DOHH2 (cell line): Measurements from ENCODE around the gene MIS18A.

Experiments used
- CTCF ChIP-seq: fragments of 200-600 bp; sonication (generic); IDR thresholded peaks from one replicate; pipeline ENCODE4 v1.5.1; 2014; ENCODE audit warnings: antibody characterized with exemption, mild to moderate bottlenecking, low read depth, low read length; ENCODE audit not compliant: poor library complexity, severe bottlenecking
- EZH2phosphoT487 ChIP-seq: fragments of 200-600 bp; sonication (generic); IDR thresholded peaks from 2 replicates; pipeline ENCODE4 v1.6.1; 2017; ENCODE audit warnings: borderline replicate concordance, mild to moderate bottlenecking, antibody characterized with exemption, low read length, moderate library complexity, mixed read lengths

GRCh38 chr21:32320059-32320458 is 41.2 kb upstream of the MIS18A start:
- TF ChIP-seq CTCF, result no peak
- no peak for TF ChIP-seq EZH2phosphoT487
